ENCODE results near the gene HCN4.
"Not testable (repeated sequence)": the region's sequence is repeated elsewhere in the genome, so short reads cannot be mapped to it uniquely, and the experiment has no call there.

Gene HCN4

DNA sequence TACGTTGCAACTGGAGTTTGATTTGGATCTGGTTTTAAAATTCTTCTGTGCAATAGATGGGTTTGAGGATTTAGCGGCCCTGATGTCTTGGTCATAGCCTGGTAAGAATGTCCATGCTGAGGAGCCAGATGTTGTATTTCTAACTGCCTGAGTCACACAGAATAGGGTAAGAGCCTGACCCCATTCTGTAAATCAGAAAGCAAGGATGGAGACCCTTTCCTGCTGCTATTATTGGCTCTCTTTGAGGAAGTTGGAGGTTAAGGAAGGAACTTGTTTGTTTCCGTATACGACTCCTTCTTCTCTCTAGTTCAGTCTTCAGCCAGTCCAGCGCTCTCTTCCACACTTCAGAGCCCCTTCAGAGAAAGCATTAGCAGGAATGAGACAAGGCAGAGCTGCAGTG lies 65.1 kb downstream of the HCN4 start:
- Histone ChIP-seq H2BK12ac (ENCODE audit: low read length) (no peak overlapping the region), H4K91ac (ENCODE audit: low read depth, low read length, poor library complexity) (no peak overlapping the region), H3K23ac (ENCODE audit: low read depth, low read length, poor library complexity) (no peak overlapping the region), H3K4me1 (ENCODE audit: control insufficient read depth in 2 of 2, insufficient read depth in 1 of 2, low read depth in 1 of 2, low read length in 2 of 2) (peaks cover 0 to 4% of the 10 kb centered on the region in 2 donors), H3K27me3 (ENCODE audit: control insufficient read depth in 3 of 3, insufficient read depth in 3 of 3, low read depth in 1 of 3, low read length in 3 of 3) (no peaks in the 10 kb centered on the region), H3K14ac (ENCODE audit: low read length) (no peak overlapping the region), H2BK15ac (ENCODE audit: low read length) (no peak overlapping the region), H3K36me3 (replicated peaks in 1 of 2; ENCODE audit: control insufficient read depth in 2 of 2, insufficient read depth in 2 of 2, low read length in 2 of 2) (peaks cover 31 to 81% of the 10 kb centered on the region in 2 donors), H2AFZ (ENCODE audit: low read length) (no peak overlapping the region), H2BK5ac (ENCODE audit: low read length) (no peak overlapping the region), H4K8ac (ENCODE audit: low read depth, low read length) (no peak overlapping the region), H3K4me2 (ENCODE audit: insufficient read depth, low read length, poor library complexity, severe bottlenecking) (no peak overlapping the region), H3K27ac (replicated peaks; ENCODE audit: low read length) (no peak overlapping the region), H3K9ac (ENCODE audit: low read depth, low read length, poor library complexity) (no peak overlapping the region), H2AK5ac (ENCODE audit: low read depth, low read length) (no peak overlapping the region), H3K18ac (ENCODE audit: low read length) (no peak overlapping the region), H3K4me3 (ENCODE audit: low read length in 2 of 2) (no peak overlapping the region), H2BK120ac (ENCODE audit: low read depth, low read length) (no peak overlapping the region), H3K4ac (ENCODE audit: low read length) (no peak overlapping the region), H3K9me3 (replicated peaks in 1 of 2; ENCODE audit: control insufficient read depth in 2 of 2, insufficient read depth in 1 of 2, low read depth in 1 of 2, low read length in 2 of 2) (no peaks in the 10 kb centered on the region), H3K79me1 (ENCODE audit: low read depth, low read length) (peaks cover 2% of the 10 kb centered on the region)
- DNase-seq (ENCODE audit: low spot score) = no peak
- WGBS, 2 donors (ENCODE audit: extremely low coverage in 2 of 2, insufficient read length in 2 of 2, insufficient replicate concordance in 1 of 2) = no CpG with 5 or more reads among the region's 5 CpGs

GRCh38 chr15:73300286-73300685 lies 68.5 kb downstream of the HCN4 start:
- DNase-seq (ENCODE audit: low spot score); H2BK5ac ChIP-seq (ENCODE audit: low read length); H3K9ac ChIP-seq (ENCODE audit: low read depth, low read length, poor library complexity); H2AK5ac ChIP-seq (ENCODE audit: low read depth, low read length); H3K4me2 ChIP-seq (ENCODE audit: insufficient read depth, low read length, poor library complexity, severe bottlenecking); H3K79me1 ChIP-seq (ENCODE audit: low read depth, low read length); H2BK120ac ChIP-seq (ENCODE audit: low read depth, low read length); H2BK12ac ChIP-seq (ENCODE audit: low read length); H3K9me3 ChIP-seq (replicated peaks in 1 of 2; ENCODE audit: control insufficient read depth in 2 of 2, insufficient read depth in 1 of 2, low read depth in 1 of 2, low read length in 2 of 2); H3K4me1 ChIP-seq (ENCODE audit: control insufficient read depth in 2 of 2, insufficient read depth in 1 of 2, low read depth in 1 of 2, low read length in 2 of 2); H3K4ac ChIP-seq (ENCODE audit: low read length); H3K4me3 ChIP-seq (ENCODE audit: low read length in 2 of 2); H3K27me3 ChIP-seq (ENCODE audit: control insufficient read depth in 3 of 3, insufficient read depth in 3 of 3, low read depth in 1 of 3, low read length in 3 of 3); H3K18ac ChIP-seq (ENCODE audit: low read length); H3K14ac ChIP-seq (ENCODE audit: low read length); H3K23ac ChIP-seq (ENCODE audit: low read depth, low read length, poor library complexity); H2BK15ac ChIP-seq (ENCODE audit: low read length); H4K91ac ChIP-seq (ENCODE audit: low read depth, low read length, poor library complexity); H2AFZ ChIP-seq (ENCODE audit: low read length); H3K27ac ChIP-seq (replicated peaks; ENCODE audit: low read length); H4K8ac ChIP-seq (ENCODE audit: low read depth, low read length): not testable (repeated sequence)
- WGBS, 2 donors (ENCODE audit: extremely low coverage in 2 of 2, insufficient read length in 2 of 2, insufficient replicate concordance in 1 of 2) = no CpG with 5 or more reads among the region's 11 CpGs
- peaks cover 48 to 96% of the 10 kb centered on the region in 2 donors for H3K36me3 ChIP-seq (replicated peaks in 1 of 2; ENCODE audit: control insufficient read depth in 2 of 2, insufficient read depth in 2 of 2, low read length in 2 of 2)

GRCh38 chr15:73298522-73299245 lies 70.1 kb downstream of the HCN4 start:
- no peak overlapping the region for H4K91ac ChIP-seq (ENCODE audit: low read depth, low read length, poor library complexity)
- no peak overlapping the region for H2AFZ ChIP-seq (ENCODE audit: low read length)
- H4K8ac ChIP-seq (ENCODE audit: low read depth, low read length) = no peak overlapping the region
- H3K4me3 ChIP-seq (ENCODE audit: low read length in 2 of 2) = no peak overlapping the region
- WGBS, 2 donors (ENCODE audit: extremely low coverage in 2 of 2, insufficient read length in 2 of 2, insufficient replicate concordance in 1 of 2) = no CpG with 5 or more reads among the region's 7 CpGs
- H2BK12ac ChIP-seq (ENCODE audit: low read length) = no peak overlapping the region
- H3K36me3 ChIP-seq (replicated peaks in 1 of 2; ENCODE audit: control insufficient read depth in 2 of 2, insufficient read depth in 2 of 2, low read length in 2 of 2) = peaks cover 48 to 95% of the 10 kb centered on the region in 2 donors
- H2BK15ac ChIP-seq (ENCODE audit: low read length) = no peak overlapping the region
- no peak overlapping the region for H3K27ac ChIP-seq (replicated peaks; ENCODE audit: low read length)
- no peaks in the 10 kb centered on the region for H3K9me3 ChIP-seq (replicated peaks in 1 of 2; ENCODE audit: control insufficient read depth in 2 of 2, insufficient read depth in 1 of 2, low read depth in 1 of 2, low read length in 2 of 2)
- no peak overlapping the region for H3K4me2 ChIP-seq (ENCODE audit: insufficient read depth, low read length, poor library complexity, severe bottlenecking)
- no peak overlapping the region for H3K9ac ChIP-seq (ENCODE audit: low read depth, low read length, poor library complexity)
- H3K14ac ChIP-seq (ENCODE audit: low read length) = no peak overlapping the region
- H3K79me1 ChIP-seq (ENCODE audit: low read depth, low read length) = no peaks in the 10 kb centered on the region
- no peak overlapping the region for H3K4ac ChIP-seq (ENCODE audit: low read length)
- H3K27me3 ChIP-seq (ENCODE audit: control insufficient read depth in 3 of 3, insufficient read depth in 3 of 3, low read depth in 1 of 3, low read length in 3 of 3) = no peaks in the 10 kb centered on the region
- H3K23ac ChIP-seq (ENCODE audit: low read depth, low read length, poor library complexity) = no peak overlapping the region
- DNase-seq (ENCODE audit: low spot score) = no peak
- no peaks in the 10 kb centered on the region for H3K4me1 ChIP-seq (ENCODE audit: control insufficient read depth in 2 of 2, insufficient read depth in 1 of 2, low read depth in 1 of 2, low read length in 2 of 2)
- no peak overlapping the region for H3K18ac ChIP-seq (ENCODE audit: low read length)
- no peak overlapping the region for H2BK5ac ChIP-seq (ENCODE audit: low read length)
- no peak overlapping the region for H2BK120ac ChIP-seq (ENCODE audit: low read depth, low read length)
- no peak overlapping the region for H2AK5ac ChIP-seq (ENCODE audit: low read depth, low read length)

DNA sequence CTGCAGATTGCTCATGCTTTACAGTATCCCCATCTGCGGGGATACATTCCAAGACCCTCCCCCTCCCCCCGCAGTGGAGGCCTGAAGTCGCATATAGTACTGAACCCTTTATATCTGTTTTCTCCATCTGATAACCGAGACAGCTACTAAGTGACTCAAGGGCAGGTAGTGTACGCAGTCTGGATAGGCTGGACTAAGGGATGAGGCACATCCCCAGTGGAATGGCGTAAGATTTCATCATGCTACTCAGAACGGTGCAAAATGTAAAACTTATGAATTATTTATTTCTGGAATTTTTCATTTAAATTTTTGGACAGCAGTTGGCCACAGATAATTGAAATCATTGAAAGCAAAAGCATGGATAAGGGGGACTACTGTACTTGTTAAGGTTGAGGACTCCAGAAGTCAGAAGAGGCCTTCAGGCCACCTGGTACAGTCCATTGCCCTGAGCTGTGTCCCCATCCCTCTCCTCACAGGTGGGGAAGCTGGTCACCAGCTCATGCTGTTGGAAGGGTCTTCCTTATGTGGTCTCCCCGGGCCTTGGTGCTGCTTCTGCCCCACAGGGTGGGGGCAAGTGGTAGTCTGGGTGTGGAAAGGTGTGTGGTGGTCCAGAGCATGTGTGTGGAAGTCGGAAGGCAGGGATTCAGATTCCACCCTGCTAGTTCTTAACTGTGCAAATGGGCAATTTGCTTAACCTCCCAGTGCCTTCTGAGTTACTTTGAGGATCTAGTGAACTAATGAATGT lies 72.0 kb downstream of the HCN4 start:
- H3K4me2 ChIP-seq (ENCODE audit: insufficient read depth, low read length, poor library complexity, severe bottlenecking) = no peak overlapping the region
- no peak overlapping the region for H2BK15ac ChIP-seq (ENCODE audit: low read length)
- H3K4me3 ChIP-seq (ENCODE audit: low read length in 2 of 2) = no peak overlapping the region
- H3K9me3 ChIP-seq (replicated peaks in 1 of 2; ENCODE audit: control insufficient read depth in 2 of 2, insufficient read depth in 1 of 2, low read depth in 1 of 2, low read length in 2 of 2) = no peaks in the 10 kb centered on the region
- no peak overlapping the region for H3K18ac ChIP-seq (ENCODE audit: low read length)
- no peak overlapping the region for H3K27ac ChIP-seq (replicated peaks; ENCODE audit: low read length)
- H2AK5ac ChIP-seq (ENCODE audit: low read depth, low read length) = no peak overlapping the region
- H3K79me1 ChIP-seq (ENCODE audit: low read depth, low read length) = no peaks in the 10 kb centered on the region
- no CpG with 5 or more reads among the region's 9 CpGs for WGBS, 2 donors (ENCODE audit: extremely low coverage in 2 of 2, insufficient read length in 2 of 2, insufficient replicate concordance in 1 of 2)
- H4K8ac ChIP-seq (ENCODE audit: low read depth, low read length) = no peak overlapping the region
- H2BK5ac ChIP-seq (ENCODE audit: low read length) = no peak overlapping the region
- no peak overlapping the region for H3K4ac ChIP-seq (ENCODE audit: low read length)
- no peak for DNase-seq (ENCODE audit: low spot score)
- no peak overlapping the region for H2AFZ ChIP-seq (ENCODE audit: low read length)
- H4K91ac ChIP-seq (ENCODE audit: low read depth, low read length, poor library complexity) = no peak overlapping the region
- H2BK12ac ChIP-seq (ENCODE audit: low read length) = no peak overlapping the region
- no peak overlapping the region for H2BK120ac ChIP-seq (ENCODE audit: low read depth, low read length)
- no peak overlapping the region for H3K14ac ChIP-seq (ENCODE audit: low read length)
- no peaks in the 10 kb centered on the region for H3K4me1 ChIP-seq (ENCODE audit: control insufficient read depth in 2 of 2, insufficient read depth in 1 of 2, low read depth in 1 of 2, low read length in 2 of 2)
- no peak overlapping the region for H3K23ac ChIP-seq (ENCODE audit: low read depth, low read length, poor library complexity)
- peaks cover 39 to 95% of the 10 kb centered on the region in 2 donors for H3K36me3 ChIP-seq (replicated peaks in 1 of 2; ENCODE audit: control insufficient read depth in 2 of 2, insufficient read depth in 2 of 2, low read length in 2 of 2)
- H3K27me3 ChIP-seq (ENCODE audit: control insufficient read depth in 3 of 3, insufficient read depth in 3 of 3, low read depth in 1 of 3, low read length in 3 of 3) = peaks cover 0 to 3% (median 0%) of the 10 kb centered on the region in 3 experiments
- H3K9ac ChIP-seq (ENCODE audit: low read depth, low read length, poor library complexity) = no peak overlapping the region
